ENCODE results near the gene ADNP2.

ADNP2 gene

DNA sequence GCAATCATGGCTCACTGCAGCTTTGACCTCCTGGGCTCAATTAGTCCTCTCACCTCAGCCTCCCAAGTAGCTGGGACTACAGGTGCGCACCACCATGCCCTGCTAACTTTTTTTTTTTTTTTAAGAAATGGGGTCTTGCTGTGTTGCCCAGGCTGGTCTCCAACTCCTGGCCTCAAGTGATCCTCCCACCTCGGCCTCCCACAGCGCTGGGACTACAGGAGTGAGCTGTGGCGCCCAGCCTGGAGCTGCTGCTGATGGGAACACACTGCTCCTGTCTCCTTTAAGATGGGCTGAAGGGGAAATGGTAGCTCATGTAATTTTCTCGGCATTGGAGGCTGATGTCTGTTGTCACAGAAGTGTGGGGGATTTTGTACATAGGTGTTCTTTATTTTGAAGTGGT is 34.9 kb upstream of the ADNP2 start:
- TF ChIP-seq, protein P1, sequence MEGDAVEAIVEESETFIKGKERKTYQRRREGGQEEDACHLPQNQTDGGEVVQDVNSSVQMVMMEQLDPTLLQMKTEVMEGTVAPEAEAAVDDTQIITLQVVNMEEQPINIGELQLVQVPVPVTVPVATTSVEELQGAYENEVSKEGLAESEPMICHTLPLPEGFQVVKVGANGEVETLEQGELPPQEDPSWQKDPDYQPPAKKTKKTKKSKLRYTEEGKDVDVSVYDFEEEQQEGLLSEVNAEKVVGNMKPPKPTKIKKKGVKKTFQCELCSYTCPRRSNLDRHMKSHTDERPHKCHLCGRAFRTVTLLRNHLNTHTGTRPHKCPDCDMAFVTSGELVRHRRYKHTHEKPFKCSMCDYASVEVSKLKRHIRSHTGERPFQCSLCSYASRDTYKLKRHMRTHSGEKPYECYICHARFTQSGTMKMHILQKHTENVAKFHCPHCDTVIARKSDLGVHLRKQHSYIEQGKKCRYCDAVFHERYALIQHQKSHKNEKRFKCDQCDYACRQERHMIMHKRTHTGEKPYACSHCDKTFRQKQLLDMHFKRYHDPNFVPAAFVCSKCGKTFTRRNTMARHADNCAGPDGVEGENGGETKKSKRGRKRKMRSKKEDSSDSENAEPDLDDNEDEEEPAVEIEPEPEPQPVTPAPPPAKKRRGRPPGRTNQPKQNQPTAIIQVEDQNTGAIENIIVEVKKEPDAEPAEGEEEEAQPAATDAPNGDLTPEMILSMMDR (conservative IDR thresholded peaks at IDR 0.05) = no peak
- no peak overlapping the region for H3K27ac ChIP-seq

DNA sequence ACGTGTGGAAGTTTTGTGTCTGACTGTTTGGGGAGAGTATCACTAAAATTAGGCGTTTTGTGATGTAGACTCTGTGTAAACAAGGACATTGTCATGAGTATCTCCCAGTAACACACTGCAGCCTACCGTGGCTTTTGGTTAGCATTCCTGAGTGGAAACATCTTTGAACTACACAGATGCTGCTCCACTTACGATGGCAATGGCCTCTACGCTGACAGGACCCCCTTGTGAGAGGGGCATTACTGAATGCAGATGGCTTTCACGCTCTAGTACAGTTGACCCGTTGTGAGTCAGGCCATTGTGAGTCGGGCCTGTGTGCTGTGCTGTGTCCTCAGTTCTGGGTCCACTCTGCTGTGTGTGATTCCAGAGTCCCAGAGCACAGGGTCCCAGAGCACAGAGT is 34.4 kb upstream of the ADNP2 start:
- no peak overlapping the region for H3K27ac ChIP-seq
- TF ChIP-seq, protein P1 (conservative IDR thresholded peaks at IDR 0.05) = no peak

DNA sequence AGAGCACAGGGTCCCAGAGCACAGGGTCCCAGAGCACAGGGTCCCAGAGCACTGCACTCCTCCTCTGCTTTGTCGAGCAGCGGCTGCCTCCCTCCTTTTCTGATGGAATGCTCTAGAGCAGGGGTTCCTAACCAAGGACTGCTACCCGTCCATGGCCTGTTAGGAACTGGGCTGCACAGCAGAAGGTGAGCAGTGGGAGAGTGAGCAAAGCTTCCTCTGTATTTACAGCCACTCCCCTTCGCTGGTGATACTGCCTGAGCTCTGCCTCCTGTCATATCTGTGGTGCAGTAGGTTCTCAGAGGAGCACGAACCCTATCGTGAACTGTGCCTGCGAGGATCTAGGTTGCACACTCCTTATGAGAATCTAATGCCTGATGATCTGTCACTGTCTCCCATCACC is 33.1 kb upstream of the ADNP2 start:
- no peak overlapping the region for H3K27ac ChIP-seq
- TF ChIP-seq, protein P1 (conservative IDR thresholded peaks at IDR 0.05) = no peak

DNA sequence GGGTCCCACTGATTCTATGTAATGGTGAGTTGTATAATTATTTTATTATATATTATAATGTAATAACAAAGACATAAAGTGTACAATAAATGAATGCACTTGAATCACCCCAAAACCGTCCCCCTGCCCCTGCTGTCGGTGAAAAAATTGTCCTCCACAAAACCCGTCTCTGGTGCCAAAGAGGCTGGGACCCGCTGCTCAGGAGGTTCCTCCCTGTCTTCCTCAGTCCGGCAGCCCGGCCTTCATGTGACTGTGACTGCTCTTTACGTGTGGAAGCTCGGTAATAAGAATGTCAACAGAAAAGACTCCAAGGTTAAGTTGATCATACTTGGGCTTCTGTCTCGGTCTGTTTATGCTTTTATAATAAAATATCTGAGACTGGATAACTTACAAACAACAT is 32.7 kb upstream of the ADNP2 start:
- TF ChIP-seq, protein P1 (conservative IDR thresholded peaks at IDR 0.05) = no peak
- H3K27ac ChIP-seq = no peak overlapping the region

DNA sequence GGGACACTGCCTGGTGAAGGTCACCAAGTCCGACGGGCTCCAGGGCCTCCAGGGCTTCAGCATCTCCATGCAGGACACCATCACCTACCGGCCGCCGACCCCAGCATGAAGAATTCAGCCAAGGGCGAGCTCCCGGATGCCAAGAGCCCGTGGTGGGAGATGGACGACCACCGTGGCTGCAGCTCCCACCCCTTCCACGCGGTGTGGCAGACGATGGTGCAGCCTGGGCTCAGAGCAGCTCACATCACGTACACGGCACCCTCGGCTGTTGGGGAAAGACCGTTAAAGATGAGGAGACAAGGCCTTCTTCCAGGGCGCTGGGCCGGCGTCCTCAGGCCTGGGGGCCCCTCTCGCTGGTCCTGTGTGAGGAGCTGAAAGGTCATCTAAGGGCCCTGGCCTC is 31.2 kb upstream of the ADNP2 start:
- no peak overlapping the region for H3K27ac ChIP-seq
- TF ChIP-seq, protein P1 (conservative IDR thresholded peaks at IDR 0.05) = no peak

DNA sequence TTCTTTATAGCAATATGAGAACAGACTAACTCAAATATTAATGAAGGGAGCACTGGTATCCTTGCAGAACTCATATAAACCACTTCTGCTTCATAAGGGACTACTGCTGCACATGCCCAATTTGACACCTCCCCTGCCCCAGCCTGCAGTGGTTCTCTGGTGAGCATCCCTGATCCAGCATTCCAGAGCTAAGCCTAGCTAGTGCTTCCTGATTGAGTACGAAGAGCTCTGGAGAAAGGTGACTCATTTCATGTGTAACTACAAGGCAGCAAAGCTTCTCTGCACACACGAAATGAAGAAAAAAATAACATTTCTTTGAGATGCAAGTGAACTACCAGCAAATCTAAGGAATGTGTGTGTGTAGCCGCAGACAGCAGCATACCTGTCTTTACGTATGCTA is 22.8 kb upstream of the ADNP2 start:
- TF ChIP-seq, protein P1 (conservative IDR thresholded peaks at IDR 0.05) = no peak
- no peak overlapping the region for H3K27ac ChIP-seq

DNA sequence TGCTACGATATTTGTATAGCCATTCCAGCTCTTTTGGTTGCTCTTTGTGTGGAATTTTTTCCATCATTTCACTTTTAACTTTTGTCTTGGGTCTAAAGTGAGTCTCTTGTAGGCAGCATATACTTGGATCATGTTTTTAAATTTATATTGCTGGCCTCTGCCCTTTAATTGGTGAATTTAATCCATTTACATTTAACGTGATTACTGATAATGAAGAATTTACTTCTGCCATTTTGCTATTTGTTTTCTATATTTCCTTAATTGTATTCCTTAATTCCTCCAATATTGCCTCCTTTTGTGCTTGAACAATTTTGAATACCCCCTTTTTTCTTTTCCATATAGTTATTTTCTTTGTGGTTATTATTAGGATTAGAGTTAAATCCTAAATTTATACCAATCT is 21.0 kb upstream of the ADNP2 start:
- TF ChIP-seq, protein P1 (conservative IDR thresholded peaks at IDR 0.05) = no peak
- no peak overlapping the region for H3K27ac ChIP-seq

DNA sequence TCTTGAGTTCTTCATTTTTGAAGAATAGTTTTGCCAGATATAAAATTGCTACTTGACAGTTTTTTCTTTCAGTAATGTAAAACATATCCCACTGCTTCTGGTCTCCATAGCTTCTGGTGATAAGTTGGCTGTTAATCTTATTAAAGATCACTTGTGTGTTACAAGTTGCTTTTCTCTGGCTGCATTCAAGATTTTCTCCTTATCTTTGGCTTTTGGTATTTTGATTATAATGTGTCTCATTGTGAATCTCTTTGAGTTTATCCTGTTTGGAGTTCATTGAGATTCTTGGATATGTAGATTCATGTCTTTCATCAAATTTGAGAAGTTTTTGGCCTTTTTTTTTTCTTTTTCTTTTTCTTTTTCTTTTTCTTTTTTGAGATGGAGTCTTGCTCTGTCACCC is 20.2 kb upstream of the ADNP2 start:
- no peak overlapping the region for H3K27ac ChIP-seq
- TF ChIP-seq, protein P1 (conservative IDR thresholded peaks at IDR 0.05) = no peak

Data from VCaP (cell line).